Sigmoid colon (tissue), 7 donors: ENCODE measurements around the gene PDE11A. TPM values are rescaled to one million over a fixed set of nuclear protein-coding genes. Genes with fewer than 3 reads are reported as not detected.

Experiments used
- DNase-seq: peaks from one replicate; pipeline ENCODE4 v3.0.0-alpha.2; 2019
- H3K27ac ChIP-seq, 4 donors: fragments of 200-600 bp; sonication (generic); one replicate each; pipeline ENCODE4 v1.5.1; 2016 to 2019; ENCODE audit warnings: mild to moderate bottlenecking in 1 of 4
- H3K27me3 ChIP-seq, 3 donors: fragments of 200-600 bp; sonication (generic); one replicate each; pipeline ENCODE4 v1.5.1; 2019; ENCODE audit warnings: mild to moderate bottlenecking in 1 of 3
- H3K36me3 ChIP-seq, 4 donors: fragments of 200-600 bp; sonication (generic); one replicate each; pipeline ENCODE4 v1.5.1; 2016 to 2019
- H3K4me1 ChIP-seq, 4 donors: fragments of 200-600 bp; sonication (generic); one replicate each; pipeline ENCODE4 v1.5.1; 2017 to 2019
- H3K4me3 ChIP-seq, 4 donors: fragments of 200-600 bp; sonication (generic); one replicate each; pipeline ENCODE4 v1.5.1; 2017 to 2019; ENCODE audit warnings: mild to moderate bottlenecking in 2 of 4, moderate library complexity in 1 of 4
- H3K9me3 ChIP-seq, 4 donors: fragments of 200-600 bp in 3 of 4; sonication (generic) in 3 of 4; one replicate each; pipeline versions ENCODE4 v1.5.1 to v1.6.1; 2013 to 2019
- CTCF ChIP-seq, 4 experiments: fragments of 450-650 bp in 3 of 4; fragments of 200-600 bp in 1 of 4; IDR thresholded peaks; one replicate each; pipeline ENCODE4 v1.5.1; 2016 to 2019; ENCODE audit warnings: antibody characterized with exemption in 4 of 4, mild to moderate bottlenecking in 3 of 4, moderate library complexity in 2 of 4
- EP300 ChIP-seq, 4 donors: sonication (generic); formaldehyde crosslinking; IDR thresholded peaks; one replicate each; pipeline ENCODE4 v1.6.1; 2017; ENCODE audit warnings: antibody characterized with exemption in 4 of 4
- POLR2A ChIP-seq, 2 donors: fragments of 450-650 bp; IDR thresholded peaks; one replicate each; pipeline ENCODE4 v1.6.1; 2016; ENCODE audit warnings: antibody characterized with exemption in 2 of 2, mild to moderate bottlenecking in 2 of 2, moderate library complexity in 2 of 2
- POLR2AphosphoS5 ChIP-seq, 4 donors: sonication (generic); formaldehyde crosslinking; IDR thresholded peaks; one replicate each; pipeline ENCODE4 v1.6.1; 2017; ENCODE audit warnings: antibody characterized with exemption in 4 of 4
- WGBS, 2 donors: extraction: QIAGEN DNeasy Blood & Tissue Kit; methylation state at CpG; one replicate each; pipeline ENCODE4 v1.1.7; 2013; 5-methylcytosine and 5-hydroxymethylcytosine counted together
- intact Hi-C: fragments of 100-400 bp; cut with DNase I; formaldehyde crosslinking; loops from one replicate; pipeline ENCODE4 v1.15.1; 2023
- polyA plus RNA-seq, 3 donors: library from polyadenylated mRNA; stranded (reverse); fragments of 200-250 nt; gene quantifications; one replicate each; pipeline ENCODE4 v1.2.3, GENCODE V29; 2013
- total RNA-seq, 4 donors: library from RNA; depleted of rRNA; stranded (reverse); fragments of >200 nt; gene quantifications; one replicate each; pipeline ENCODE4 v1.1.0, GENCODE V29; 2016
- donor health status: healthy with polysubstance abuse.
- donor health status: Bipolar disorder and iron deficiency.
- donor health status: healthy.

Gene PDE11A
- total and polyA plus RNA-seq, 7 donors = 0.57 to 16.8 (median 4.3) TPM; not detected in 2

DNA sequence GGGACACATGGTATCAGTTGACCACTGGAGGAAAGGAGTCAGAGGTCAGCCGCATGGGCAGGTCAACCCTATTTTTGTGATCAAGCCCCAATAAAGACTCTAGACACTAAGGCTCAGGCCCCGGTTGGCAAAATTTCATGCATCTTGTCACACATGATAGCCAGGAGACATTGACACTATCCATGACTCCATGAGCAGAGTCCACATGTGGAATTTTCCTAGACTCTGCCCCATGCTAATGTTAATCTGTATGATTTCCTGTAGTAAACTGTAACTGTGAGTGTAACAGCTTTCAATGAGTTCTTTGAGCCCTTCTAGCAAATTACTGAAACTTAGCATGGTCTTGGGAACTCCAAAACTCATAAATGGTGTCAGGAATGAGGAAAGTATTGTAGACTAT lies 192.3 kb downstream of the PDE11A start:
- H3K27me3 ChIP-seq = no peaks in the 10 kb centered on the region
- H3K9me3 ChIP-seq = no peaks in the 10 kb centered on the region
- peaks cover 4 to 40% (median 24%) of the 10 kb centered on the region in 4 donors for H3K4me1 ChIP-seq
- WGBS, 2 donors = 96% methylated on average over 2 of the region's 2 CpGs
- intact Hi-C loops = no loop called here
- TF ChIP-seq CTCF (IDR thresholded peaks at IDR 0.05) = no peak
- no peak for TF ChIP-seq POLR2A (IDR thresholded peaks at IDR 0.05)
- TF ChIP-seq POLR2AphosphoS5 (IDR thresholded peaks at IDR 0.05) = no peak
- TF ChIP-seq EP300 (IDR thresholded peaks at IDR 0.05) = no peak
- no peaks in the 10 kb centered on the region for H3K36me3 ChIP-seq
- H3K27ac ChIP-seq = no peak overlapping the region
- no peak for DNase-seq
- H3K4me3 ChIP-seq = no peak overlapping the region

DNA sequence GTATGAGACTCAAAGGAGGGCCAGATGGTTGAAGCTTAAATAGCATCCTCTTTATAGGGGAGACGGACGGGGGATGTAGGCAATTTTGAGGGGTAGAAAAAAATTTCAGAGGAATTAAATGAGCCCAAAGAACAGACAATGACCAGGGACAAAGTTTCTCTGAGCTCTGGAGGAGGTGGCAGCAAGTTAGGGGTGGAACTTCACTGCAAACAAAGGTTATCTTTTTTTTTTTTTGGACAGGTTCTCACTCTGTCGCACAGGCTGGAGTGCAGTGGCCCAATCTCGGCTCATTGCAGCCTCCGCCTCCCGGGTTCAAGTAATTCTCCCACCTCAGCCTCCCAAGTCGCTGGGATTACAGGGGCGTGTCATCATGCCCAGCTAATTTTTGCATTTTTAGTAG lies 195.6 kb downstream of the PDE11A start:
- no peak for DNase-seq
- intact Hi-C loops = no loop called here
- Histone ChIP-seq H3K9me3 (no peaks in the 10 kb centered on the region), H3K27me3 (no peaks in the 10 kb centered on the region), H3K36me3 (no peaks in the 10 kb centered on the region), H3K27ac (no peak overlapping the region), H3K4me3 (no peak overlapping the region), H3K4me1 (peaks cover 0 to 8% (median 4%) of the 10 kb centered on the region in 4 donors)
- 88 to 92% methylated on average over 8 of the region's 8 CpGs for WGBS, 2 donors
- TF ChIP-seq POLR2AphosphoS5 (IDR thresholded peaks at IDR 0.05) (no peak), POLR2A (IDR thresholded peaks at IDR 0.05) (no peak), CTCF (IDR thresholded peaks at IDR 0.05) (no peak), EP300 (IDR thresholded peaks at IDR 0.05) (no peak)

DNA sequence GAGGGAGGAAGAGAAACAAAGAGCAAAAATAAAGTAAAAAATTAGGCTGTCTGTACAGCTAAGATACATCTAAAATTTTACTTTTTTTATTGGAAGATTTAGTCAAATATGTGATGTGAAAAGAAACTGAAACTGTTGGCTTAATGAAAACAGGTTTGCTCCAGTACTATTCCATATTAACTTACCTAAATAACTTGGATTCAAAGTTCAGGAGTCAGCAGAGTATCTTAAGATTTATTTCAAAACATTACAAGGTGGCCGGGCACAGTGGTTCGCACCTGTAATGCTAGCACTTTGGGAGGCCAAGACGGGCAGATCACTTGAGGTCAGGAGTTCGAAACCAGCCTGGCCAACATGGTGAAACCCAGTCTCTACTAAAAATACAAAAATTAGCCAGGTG lies 197.9 kb downstream of the PDE11A start:
- Histone ChIP-seq H3K9me3 (no peaks in the 10 kb centered on the region), H3K36me3 (no peaks in the 10 kb centered on the region), H3K4me1 (peaks cover 0 to 2% (median 0%) of the 10 kb centered on the region in 4 donors), H3K27me3 (no peaks in the 10 kb centered on the region), H3K27ac (no peak overlapping the region), H3K4me3 (no peak overlapping the region)
- no peak for DNase-seq
- 75 to 89% methylated on average over 4 of the region's 4 CpGs for WGBS, 2 donors
- intact Hi-C loops = no loop called here
- TF ChIP-seq CTCF (IDR thresholded peaks at IDR 0.05) (no peak), EP300 (IDR thresholded peaks at IDR 0.05) (no peak), POLR2A (IDR thresholded peaks at IDR 0.05) (no peak), POLR2AphosphoS5 (IDR thresholded peaks at IDR 0.05) (no peak)

DNA sequence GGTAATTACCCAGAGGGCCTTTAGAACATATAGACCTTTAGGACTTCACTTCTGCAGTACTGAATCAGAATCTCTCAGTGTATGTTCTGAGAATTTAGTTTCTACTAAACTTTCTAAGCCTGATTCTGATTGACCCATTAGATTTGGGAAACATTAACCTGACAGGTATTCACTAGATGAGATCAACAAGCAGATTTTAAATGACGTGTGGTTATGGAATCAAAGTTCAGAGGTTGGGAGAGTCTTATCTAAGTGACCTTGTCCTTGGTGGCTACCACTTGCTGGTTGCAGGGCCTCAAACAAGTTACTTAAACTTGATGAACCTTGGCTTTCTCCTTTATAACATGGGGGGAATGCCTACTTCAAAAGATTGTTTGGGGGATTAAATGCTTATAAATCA lies 198.7 kb downstream of the PDE11A start:
- H3K4me3 ChIP-seq = no peak overlapping the region
- H3K36me3 ChIP-seq = no peaks in the 10 kb centered on the region
- TF ChIP-seq POLR2A (IDR thresholded peaks at IDR 0.05) (no peak), POLR2AphosphoS5 (IDR thresholded peaks at IDR 0.05) (no peak), CTCF (IDR thresholded peaks at IDR 0.05) (no peak), EP300 (IDR thresholded peaks at IDR 0.05) (no peak)
- DNase-seq = no peak
- H3K27me3 ChIP-seq = no peaks in the 10 kb centered on the region
- intact Hi-C loops = no loop called here
- peaks cover 0 to under 1% (median 0%) of the 10 kb centered on the region in 4 donors for H3K4me1 ChIP-seq
- H3K27ac ChIP-seq = no peak overlapping the region
- no peaks in the 10 kb centered on the region for H3K9me3 ChIP-seq
- 23 to 64% methylated on average over 1 of the region's 1 CpG for WGBS, 2 donors

- H3K36me3 ChIP-seq = no peaks in the 10 kb centered on the region
- TF ChIP-seq POLR2AphosphoS5 (IDR thresholded peaks at IDR 0.05) (no peak), POLR2A (IDR thresholded peaks at IDR 0.05) (no peak), CTCF (IDR thresholded peaks at IDR 0.05) (no peak), EP300 (IDR thresholded peaks at IDR 0.05) (no peak)
- H3K27ac ChIP-seq = no peak overlapping the region
- intact Hi-C loops = no loop called here
- H3K27me3 ChIP-seq = no peaks in the 10 kb centered on the region
- no peak overlapping the region for H3K4me3 ChIP-seq
- no peaks in the 10 kb centered on the region for H3K4me1 ChIP-seq
- H3K9me3 ChIP-seq = no peaks in the 10 kb centered on the region
- DNase-seq = no peak
These were observed 200.3 kb downstream of the PDE11A start for GRCh38 chr2:177872286-177872685.
